ENCODE data around the gene ARL11.

GRCh38 chr13:49657241-49657641 lies 28.9 kb downstream of the ARL11 start:
- TF ChIP-seq CTCF (IDR thresholded peaks at IDR 0.05; ENCODE audit: poor library complexity, severe bottlenecking) (no peak), EZH2 (IDR thresholded peaks at IDR 0.05; ENCODE audit: borderline replicate concordance, insufficient read depth, low read length, poor library complexity, severe bottlenecking) (no peak), TAF1 (IDR thresholded peaks at IDR 0.05; ENCODE audit: low read depth) (no peak), REST (IDR thresholded peaks at IDR 0.05; ENCODE audit: borderline replicate concordance) (no peak), EP300 (conservative IDR thresholded peaks at IDR 0.05; ENCODE audit: poor library complexity, severe bottlenecking) (no peak), MXI1 (conservative IDR thresholded peaks at IDR 0.05; ENCODE audit: poor library complexity, severe bottlenecking) (no peak), POLR2AphosphoS5 (IDR thresholded peaks at IDR 0.05) (no peak)

Measured in neural cell (in vitro differentiated cells).